ENCODE measurements around the gene METTL1.
A peak's percentile ranks its signal among the peaks of the same experiment; 100 is the strongest.
"Not testable (repeated sequence)": the region's sequence is repeated elsewhere in the genome, so short reads cannot be mapped to it uniquely, and the experiment has no call there.

METTL1 gene

DNA sequence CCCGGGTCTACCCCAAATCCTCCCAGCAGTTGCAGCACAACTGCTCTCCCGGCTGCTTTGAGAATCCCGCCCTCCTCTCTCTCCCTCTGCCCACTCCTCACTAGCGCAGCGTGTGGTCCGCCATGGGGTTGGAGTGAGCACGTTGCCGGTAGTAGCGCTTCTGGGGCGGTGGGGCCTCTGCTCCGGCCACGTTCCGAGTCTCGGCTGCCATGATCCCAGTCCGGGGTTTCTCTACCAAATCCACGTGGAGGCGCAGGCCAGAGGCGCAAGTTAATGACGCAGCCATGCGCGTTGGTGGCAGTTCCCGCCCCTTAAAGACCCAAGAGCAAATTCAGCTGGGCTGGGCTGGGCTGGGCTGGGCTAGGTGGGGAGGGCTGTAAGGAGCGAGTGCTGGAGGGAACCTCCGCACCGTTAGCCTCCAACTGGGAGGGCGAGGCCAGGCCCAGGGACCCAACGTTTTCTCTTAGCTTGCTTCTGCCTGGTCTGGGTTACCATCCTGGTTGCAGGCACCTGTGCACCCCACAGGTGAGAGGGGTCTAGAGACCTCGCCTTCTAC, at the start of gene METTL1:
TSS of gene METTL1 (minus strand) at position 233 of the 556 bp plus-strand sequence. CDS start at position 211, 22 bp downstream.
- peak; percentile 89 for DNase-seq (ENCODE audit: low spot score)

DNA sequence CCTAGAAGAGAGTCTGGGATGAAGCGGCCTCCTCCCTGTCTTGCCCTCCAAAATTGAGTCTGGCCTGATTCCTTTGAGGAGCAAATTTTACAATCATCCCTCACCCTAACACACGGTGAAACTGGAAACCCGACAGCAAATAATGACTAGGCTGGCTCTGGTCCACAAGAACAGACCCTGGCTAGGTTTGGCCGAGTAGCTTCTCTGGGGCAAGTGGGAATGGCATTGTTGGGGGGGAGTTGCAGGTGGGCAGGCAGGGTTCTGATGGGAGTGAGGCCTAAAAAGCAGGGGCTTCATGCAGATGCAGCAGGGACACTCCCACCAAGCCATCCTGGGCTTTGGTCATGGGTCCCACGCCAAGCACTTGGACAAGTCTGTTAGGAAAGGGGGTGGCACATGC, 49.1 kb upstream of the METTL1 start:
- not testable (repeated sequence) for DNase-seq (ENCODE audit: low spot score)

DNA sequence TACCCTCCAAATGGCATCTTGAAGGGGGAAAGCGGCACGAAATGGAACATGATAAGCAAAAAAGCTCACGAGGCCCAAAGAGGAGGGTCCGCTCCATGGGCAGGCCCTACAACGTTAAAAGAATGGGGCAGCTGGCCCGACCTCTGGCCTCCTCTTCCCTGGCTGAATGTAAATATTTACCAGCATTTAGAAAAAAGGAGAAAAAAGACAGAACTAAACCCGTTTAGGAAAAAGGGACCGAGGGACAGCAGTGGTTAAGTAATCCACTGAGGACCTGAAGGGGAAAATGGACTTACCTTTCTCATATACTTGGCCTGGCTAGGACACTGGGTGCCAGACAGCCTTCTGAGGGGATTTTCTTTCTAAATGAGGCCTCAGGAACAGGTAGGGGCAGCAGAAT, 48.2 kb upstream of the METTL1 start:
- not testable (repeated sequence) for DNase-seq (ENCODE audit: low spot score)

DNA sequence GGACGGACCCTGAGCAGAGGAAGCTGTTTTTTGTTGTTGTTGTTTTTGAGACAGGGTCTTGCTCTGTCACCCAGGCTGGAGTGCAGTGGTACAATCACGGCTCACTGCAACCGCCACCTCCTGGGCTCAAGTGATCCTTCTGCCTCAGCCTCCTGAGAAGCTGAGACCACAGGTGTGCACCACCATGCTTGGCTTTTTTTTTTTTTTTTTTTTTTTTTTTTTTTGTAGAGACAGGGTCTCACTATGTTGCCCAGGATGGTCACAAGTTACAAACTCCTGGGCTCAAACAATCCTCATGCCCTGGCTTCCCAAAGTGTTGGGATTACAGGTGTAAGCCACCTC, 46.1 kb upstream of the METTL1 start:
- not testable (repeated sequence) for DNase-seq (ENCODE audit: low spot score)

DNA sequence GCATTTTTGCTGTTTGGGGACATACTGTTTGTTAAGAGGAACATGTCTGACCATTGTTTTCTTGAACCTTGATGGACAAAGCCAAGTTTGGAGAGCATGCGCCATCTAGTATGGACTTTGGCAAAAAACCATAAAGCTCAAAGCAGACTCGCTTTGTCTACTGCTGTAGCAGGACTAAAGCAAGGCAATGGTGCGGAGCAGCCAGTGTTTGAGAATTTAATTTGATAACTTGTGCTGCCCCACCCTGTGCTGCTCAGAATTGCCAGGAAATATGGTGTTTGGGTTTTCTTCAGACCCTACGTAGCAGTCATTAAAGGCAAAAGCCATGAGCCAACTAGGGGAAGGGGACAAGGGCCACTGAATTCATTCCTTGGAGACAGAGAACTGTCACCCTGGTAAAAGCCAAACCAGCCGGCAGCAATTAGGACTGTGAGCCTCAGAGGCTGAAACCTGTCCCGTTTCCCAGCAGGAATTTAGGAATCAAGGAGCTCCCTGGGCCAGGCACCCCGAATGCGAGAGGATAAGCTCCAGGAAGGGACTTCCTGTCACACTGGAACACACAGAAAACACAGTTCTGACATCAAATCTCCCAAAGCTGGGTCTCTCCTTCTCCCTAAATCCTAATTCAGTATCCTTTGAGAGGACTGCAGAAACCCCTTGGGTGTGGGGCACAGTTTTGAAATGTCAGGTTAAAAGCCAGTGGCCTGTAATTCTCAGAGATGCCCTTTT, 45.5 kb upstream of the METTL1 start:
- no peak for DNase-seq (ENCODE audit: low spot score)

DNA sequence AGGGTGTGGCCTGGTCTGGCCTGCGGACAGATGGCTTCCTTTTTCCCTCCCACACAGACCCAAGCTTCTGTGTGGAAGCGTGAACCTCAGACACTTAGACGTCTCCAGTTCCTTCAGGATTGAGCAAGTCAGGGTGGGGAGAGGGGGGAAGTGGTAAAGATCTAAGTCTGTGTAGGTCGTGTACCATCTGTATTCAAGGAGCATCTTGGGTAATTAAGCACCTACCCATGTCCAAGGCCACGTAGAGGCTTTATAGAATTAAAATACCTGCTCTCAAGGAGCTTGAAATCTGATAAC, 44.9 kb upstream of the METTL1 start:
- no peak for DNase-seq (ENCODE audit: low spot score)

DNA sequence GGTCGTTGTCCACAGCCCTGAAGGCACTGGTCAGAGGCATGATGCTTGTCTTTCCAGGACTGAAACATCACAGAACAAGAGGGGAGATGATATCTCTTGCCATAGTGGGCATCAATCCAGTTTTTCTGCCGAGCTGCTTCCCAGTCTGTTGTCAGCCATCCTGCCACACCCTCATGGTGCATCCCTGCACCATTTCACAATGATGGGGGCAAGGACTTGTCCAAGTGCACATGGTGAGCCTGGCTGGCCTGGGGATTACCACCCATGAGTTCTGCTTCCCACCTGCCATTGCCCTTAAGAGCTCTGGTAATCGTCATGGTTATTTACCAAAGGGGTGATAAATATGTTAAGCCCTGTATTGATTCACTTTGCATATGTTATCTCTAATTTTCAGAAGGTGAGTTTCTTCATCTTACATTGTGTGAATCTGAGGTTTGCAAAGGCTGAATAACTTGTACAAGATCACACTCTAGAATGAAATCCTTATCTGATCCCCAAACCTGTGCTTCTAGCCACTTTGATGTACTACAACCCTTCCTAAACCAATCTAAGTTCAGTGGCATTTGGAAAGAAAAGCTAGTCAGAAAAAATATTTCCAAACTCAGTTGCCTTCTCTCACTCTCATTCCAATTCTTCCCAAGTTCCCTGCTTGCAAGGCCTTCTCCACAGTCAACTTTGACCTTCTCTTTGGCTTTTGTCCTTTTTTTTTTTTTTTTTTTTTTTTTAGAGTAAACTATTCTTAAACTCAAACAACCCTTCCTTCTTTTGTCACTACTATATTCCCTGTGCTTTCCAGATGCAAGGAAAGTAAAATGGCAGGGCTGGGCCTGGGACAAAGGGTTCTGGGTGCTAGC, 44.3 kb upstream of the METTL1 start:
- DNase-seq (ENCODE audit: low spot score), result no peak

DNA sequence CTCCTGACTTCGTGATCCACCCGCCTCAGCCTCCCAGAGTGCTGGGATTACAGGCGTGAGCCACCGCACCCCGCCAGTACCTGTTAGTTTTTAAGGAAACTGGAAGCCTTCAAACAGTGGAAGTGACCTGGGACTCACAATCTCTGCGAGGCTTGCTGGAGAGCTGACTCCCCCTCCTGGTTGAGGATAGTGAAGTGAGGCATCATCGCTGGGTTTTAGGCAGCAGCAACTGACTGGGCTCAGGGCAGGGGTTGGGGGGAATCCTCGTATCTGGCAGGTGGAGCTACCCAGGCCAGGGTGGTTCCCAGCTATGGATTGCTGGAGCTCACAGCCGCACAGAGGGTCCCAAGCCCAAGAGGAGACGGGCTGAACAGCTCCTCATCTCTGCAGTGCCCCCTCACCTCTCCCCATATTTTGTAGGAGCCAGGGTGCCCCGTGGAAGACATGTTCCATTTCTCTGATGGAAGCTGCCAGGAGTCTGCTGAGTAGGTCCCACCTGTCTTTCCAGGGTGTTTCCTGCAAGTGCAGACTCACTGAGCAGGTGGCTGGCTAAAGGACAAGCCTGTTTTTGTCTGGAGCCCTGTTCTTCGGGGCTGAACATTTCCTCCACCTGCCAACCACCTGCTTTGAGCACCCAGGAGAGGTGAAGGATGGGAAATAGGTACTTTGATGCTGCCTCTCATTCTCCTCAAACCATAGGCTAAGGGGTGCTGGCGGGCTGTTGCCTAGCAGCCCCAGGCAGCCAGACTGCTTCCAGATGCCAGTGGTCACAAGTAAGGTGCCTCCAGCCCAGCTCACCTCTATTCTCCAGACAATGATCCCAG, 43.5 kb upstream of the METTL1 start:
- no peak for DNase-seq (ENCODE audit: low spot score)

DNA sequence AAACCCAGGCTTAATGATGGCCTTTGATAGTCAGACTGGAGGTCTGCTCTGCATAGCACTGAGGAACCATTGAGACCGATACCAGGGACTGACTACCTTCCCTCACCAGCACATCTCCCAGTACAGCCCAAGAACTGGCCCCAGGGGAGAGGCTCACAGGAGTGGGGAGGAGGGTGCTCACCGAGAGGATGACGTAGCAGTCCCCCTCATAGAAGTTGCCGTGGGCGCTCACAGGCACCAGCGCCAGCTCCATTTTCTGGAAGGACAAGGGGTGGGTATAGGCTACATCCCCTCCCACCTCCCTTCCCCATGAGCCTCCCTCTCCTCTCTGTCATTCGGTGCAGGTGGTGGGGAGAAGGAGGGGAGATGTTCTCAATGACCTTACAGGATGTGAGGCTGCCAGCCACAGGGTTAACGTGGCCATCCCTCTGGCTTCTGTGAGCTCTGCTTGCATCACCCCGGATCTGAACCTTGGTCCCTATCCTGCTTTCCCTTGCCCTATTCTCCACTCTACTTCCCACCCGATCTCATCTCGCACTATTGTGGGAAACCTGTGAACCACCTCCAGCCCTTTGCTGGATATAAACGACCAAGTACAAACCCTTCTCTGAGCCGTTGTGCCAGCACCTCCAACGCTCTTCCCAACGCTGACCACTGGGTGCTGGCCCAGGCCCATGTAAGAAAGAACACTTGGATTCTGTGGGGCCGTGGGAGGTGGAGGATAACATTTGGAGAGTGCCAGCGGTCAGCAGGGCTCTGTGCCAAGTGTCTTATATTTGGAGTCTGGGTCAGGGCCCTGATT, 42.3 kb upstream of the METTL1 start:
- DNase-seq (ENCODE audit: low spot score), result no peak

DNA sequence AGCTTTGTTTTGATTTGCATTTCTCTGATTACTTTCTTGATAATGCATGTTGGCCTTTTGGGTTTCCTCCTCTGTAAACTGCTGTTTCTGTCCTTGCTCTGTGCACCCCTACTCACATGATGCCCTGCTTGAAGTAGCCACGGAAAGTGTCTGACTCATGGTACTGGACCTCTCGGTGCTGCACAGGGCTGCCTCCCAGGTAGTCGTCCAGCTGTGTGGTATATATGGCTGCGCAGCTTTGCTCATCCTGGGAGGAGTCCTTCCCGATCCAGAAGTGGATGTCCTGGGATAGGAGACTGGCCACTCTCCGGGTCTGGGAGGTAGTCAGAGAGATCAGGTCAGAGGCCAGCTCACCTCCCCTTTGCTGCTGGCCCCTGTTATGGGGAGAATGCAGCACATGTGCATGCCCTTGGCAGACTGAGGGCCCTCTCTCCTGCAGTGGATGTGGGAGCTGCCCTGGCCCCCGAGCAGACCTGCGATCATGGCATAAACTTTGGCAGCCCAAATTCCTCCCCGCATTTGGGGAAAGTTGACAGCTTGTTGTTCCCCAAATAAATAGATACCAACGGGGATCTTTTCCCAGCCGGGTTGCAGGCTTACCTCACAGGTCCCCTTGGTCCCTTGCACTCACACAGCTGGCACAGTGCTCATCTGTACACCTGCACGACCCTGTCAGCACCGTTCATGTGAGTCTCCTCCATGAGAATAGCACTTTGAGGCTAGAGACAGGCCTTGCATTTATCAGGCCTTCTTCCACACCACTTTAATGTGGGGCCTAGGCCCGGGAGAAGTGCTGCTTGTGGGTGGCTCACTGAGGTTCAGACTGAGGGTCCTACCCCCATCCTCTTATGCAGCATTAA, 41.4 kb upstream of the METTL1 start:
- DNase-seq (ENCODE audit: low spot score), result no peak

DNA sequence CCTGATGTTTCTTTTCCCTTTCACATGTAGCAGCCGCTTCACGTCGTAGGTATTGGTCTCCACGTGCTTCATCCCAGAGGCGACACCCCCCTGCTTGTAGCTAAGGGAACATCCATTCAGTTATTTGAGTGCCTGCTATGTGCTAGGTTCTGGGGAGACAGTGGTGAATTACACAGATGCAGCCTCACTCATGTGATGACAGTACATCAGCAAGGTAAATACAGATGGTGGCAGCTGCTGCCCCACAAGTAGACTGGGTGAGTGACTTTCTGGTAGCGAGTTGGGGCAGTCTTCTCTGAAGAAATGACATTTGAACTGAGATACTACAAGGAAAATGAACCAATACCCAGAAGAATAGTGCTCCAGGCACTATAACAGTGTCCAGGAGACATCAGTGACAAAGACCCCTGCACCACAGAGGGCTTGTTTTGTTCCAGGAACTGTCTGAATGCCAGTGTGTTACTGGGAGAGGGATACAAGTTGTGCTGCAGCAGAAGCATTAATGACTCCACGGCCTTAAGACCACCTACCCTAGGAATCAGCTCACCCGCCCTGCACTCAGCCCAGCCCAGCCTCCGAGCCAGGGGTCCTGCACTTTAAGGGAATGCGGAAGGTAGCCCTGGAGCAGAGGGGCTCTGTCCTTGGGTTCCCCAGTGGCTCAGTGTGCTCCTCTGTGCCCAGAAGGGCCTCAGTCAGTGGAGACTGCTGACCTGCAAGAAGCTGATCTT, 39.3 kb upstream of the METTL1 start:
- DNase-seq (ENCODE audit: low spot score), result no peak

DNA sequence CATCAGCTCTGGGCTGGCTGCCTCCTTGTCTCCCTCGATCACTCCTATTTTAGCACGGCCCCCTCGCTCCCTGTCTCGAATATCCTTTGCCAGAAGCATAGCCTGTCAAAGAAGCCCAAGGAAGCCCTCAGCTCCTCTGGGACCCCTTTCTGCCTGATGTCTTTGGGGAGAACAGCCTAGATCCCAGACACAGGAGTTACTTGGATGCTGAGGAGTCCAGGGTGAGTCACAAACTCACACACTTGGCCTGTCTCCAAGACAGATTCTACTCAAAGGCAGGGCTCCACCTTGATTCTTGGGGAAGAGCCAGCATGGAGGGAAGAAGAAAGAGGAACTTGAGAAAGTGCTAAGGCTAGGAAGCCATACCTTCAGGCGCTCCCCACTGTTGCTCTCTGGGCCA, 38.5 kb upstream of the METTL1 start:
- DNase-seq (ENCODE audit: low spot score), result no peak

DNA sequence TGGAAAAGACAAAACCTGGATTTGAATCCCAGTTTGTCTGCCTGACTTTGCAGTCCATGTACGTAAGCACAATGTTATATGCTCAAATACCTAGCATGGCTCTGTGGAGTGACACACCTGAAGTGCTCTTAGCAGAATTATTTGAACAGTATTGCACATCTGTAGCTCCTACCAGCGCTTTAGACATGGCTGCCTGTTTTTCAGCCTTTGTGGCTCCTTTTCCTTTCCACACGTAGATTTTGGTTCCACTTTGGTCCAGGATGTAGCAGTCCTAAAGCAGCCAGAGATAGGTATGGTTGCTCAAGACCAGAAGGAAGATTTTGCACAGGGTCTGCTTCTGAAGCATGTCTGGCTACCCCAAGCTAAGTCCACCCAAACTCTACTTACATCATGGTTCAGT, 37.5 kb upstream of the METTL1 start:
- DNase-seq (ENCODE audit: low spot score), result no peak

DNA sequence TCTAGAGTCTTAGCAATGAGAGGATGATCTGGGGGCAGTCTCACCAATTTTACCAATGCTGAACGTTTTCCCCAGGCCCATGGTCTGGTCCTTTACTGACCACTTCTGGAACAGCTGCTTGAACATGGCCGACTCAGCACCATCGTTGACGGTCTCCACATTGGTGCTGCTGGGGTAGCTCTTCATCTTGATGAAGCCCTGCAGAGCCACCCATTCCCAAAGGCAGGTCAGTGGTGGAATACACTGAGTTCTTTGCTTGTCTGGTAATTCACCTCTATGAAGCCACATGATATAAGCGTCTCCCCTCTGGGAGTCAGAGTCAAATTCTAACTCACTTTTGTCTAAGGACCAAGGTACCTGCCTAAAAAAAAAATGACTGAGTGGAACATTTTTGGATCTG, 36.4 kb upstream of the METTL1 start:
- no peak for DNase-seq (ENCODE audit: low spot score)

DNA sequence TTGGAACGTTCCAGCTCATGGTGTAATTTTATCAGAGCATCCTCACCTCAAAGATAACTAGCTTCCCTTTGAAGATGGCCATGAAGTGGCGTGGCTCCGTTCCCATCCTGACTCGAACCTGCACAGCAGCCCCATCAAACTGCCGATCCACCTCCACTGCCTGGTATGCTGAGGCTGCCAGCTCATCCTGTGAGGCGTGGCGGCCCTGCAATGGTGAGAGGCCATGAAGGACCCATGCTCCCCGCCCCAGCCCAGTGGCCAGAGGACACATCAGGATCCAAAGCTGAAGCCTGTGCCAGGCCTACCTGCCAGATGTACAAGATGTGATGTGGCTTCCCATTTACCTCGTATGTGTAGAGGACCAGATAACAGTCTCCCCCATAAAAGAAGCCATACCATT, 35.4 kb upstream of the METTL1 start:
- DNase-seq (ENCODE audit: low spot score), result no peak

DNA sequence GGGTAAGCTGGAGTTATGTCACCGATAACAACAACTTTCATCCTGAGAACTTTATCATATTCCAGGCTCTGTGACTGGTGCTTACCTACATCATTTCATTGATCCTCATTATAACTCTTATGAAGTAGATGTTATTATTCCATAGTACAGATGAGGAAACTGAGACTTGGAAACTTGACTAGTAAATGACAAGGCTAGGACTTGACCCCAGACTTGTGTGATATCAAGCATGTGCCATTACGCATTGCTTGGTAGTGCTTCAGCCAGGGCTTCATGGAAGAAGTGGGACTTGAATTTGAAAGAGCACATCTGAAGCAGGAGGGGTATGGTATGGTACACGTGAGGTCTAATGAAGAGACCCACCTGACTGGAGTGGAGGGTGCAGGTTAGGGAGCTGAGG, 34.8 kb upstream of the METTL1 start:
- DNase-seq (ENCODE audit: low spot score), result no peak

DNA sequence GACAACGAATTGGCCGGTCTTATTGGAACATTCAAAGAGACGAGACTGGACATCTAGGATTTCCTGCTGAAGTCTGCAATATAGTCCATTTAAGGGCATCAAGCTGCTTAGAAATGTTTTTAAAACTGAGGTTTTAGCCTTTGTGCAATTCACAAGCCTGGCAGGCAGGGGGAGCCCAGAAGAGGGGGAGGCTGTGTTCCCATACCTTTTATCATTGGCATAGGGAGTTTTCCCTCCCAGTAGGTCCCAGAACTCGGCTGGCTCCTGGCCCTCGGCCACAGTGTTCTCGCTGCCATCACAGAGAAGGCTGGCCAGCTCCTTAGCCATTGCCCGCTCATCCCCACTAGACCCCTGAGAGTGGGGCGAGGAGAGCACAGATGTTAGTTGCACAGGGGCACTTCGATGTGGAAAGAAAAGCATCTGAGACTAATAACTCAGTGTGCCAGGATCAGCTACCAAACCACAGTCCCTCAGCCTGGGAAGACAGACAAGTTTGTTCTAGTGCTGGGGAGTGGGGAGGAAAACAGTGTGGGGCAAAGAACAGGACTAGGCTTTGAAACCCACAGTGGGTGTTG, 31.5 kb upstream of the METTL1 start:
- no peak for DNase-seq (ENCODE audit: low spot score)

DNA sequence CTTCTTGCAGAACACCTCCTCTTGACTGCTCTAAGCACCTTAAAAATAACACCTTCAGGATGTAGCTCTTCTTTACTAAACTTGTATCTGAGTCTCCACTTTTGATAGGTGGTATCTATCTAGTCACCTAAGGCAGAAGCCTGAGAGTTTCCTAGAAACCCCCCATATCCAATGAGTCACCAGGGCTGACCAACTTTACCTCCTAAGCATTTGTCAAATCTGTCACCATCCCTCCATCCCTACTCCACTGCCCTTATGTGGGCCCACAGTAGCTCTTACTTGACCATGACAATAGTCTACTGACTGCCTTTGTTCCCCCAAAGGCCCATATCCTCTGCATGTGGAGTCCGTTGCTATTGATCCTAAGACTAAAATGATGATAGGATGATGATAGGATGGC, 30.7 kb upstream of the METTL1 start:
- no peak for DNase-seq (ENCODE audit: low spot score)

DNA sequence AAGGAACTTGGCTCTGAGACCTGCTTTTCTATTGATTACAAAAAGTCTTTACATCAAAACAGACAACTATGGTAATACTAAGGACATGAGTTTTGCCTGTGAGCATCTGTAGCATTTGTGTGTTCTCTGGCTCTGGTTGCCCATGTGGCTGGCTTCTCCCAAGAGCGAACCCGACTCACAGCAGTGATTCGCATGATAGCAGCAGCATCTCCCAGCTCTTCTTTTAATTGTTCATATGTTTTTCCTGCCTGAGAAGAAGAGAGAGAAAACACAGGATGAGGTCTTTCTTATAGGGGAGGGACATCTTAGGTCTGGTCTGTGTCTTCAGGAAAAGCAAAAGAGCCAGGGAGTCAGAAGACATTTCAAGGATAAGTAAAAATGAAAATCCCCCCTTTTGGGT, 29.1 kb upstream of the METTL1 start:
- DNase-seq (ENCODE audit: low spot score), result no peak

DNA sequence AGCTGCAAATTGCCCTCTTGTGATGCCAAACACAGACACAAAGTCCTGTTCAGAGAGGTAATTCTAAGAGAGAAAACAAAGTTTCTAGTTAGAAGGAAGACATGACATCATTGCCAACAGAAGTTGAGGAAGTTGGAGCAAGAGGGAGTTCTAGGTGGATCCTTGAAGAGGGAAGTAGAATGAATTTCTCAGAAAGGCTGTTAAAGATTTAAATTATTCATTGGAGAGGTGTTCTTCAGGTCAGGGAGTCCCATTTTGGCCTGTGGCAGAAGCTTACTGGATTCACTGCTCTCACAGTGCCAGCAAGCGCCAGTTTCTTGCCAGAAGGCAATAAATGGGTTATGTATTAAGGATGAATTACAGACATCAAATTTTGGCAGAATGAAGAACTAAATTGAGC, 26.0 kb upstream of the METTL1 start:
- DNase-seq (ENCODE audit: low spot score), result no peak
